ENCODE results near the gene OTULIN. TPM values are rescaled to one million over a fixed set of nuclear protein-coding genes. Genes with fewer than 3 reads are reported as not detected.

The OTULIN gene
- total and polyA plus RNA-seq, 2 of the 13 experiments (the other 11 are each of a cell fraction or from before 2014, with no cell fraction given), result 7.0 to 34.8 TPM

DNA sequence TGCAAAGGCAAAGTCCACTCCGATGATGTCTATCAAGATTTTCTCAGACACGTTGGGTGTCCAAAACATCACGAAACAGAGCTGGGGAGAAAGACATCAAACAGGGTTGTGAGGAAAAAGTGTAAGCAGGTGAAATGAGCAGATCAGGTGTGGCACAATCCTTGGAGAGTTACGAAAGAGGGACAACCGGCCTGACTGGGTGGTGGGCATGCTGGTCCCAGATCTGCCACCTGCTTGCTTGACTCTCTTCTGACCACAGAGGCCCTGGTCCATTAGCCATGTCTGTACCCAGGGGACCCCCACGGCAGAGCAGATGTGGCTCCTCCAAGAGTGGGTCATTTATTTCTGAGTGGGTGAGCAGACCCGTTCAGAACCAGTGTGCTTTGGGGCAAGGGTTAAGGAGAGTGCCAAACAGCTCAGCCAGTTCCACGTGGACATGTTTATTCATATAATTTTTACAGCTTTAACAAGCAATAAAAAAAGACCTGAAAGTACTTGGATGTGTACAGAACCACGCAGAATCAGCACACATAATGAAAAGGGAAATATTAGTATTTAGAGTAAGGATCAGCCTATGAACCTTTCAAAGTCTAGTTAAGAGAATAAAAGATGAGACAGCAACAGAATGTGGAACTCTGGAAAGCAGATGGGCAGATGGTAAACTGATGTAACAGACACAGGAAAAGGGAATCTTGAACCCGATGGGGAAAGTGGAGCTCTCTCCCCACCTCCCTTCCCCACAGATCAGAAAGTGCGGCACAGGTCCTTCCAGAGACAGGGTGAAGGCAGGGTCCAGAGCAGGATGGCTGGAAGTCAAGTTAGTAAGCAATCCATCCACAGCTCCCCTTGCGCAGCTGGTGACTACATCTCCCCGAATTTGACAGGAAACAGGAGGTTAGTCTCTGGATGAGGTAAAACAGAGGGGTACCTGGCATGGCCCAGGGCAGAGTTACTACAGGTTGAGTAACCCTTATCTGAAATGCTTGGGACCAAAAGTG, 52.5 kb downstream of the OTULIN start:
- H3K27ac ChIP-seq (ENCODE audit: extremely low read length, insufficient read depth, low read length), result no peak overlapping the region
- FAIRE-seq (no peak), ATAC-seq (no peak), DNase-seq (ENCODE audit: low spot score) (no peak)
- peaks cover 16% of the 10 kb centered on the region; the same call in 1 of the 2 replicates for H3K4me1 ChIP-seq (ENCODE audit: insufficient read depth, low read length)
- H2AFZ ChIP-seq (ENCODE audit: low read length), result no peak overlapping the region
- 94% methylated on average over 13 of the region's 13 CpGs for WGBS (ENCODE audit: low lambda C conversion rate)
- H3K9me3 ChIP-seq (ENCODE audit: low read length), result no peaks in the 10 kb centered on the region
- ChIA-PET POLR2A (no interaction called here), CTCF (ENCODE audit: low intra/inter-chr PET ratio, low total read pairs) (no interaction called here)
- peaks cover 9 to 53% of the 10 kb centered on the region in 2 experiments for H3K36me3 ChIP-seq (replicated peaks in 1 of 2; ENCODE audit: control insufficient read depth in 1 of 2, insufficient read depth in 2 of 2, low read length in 2 of 2)
- intact Hi-C loops (cut with micrococcal nuclease; ENCODE audit: unreplicated experiment) (no loop called here), in situ Hi-C loops (cut with HindIII; ENCODE audit: extremely low pct_ligation_motif_present, low pct_unique_long_range_greater_than_20kb) (no loop called here)
- H4K20me1 ChIP-seq (ENCODE audit: insufficient read depth, low read length), result no peaks in the 10 kb centered on the region
- BruUV-seq (replicated peaks), result no TSS peak
- H3K79me2 ChIP-seq (ENCODE audit: insufficient read depth, low read length), result no peaks in the 10 kb centered on the region
- no peak overlapping the region for H3K4me2 ChIP-seq (ENCODE audit: low read depth, low read length)
- no peak overlapping the region for H3K9ac ChIP-seq (ENCODE audit: insufficient read depth, low read depth, low read length)
- no peaks in the 10 kb centered on the region for H3K27me3 ChIP-seq (ENCODE audit: control insufficient read depth in 1 of 2, insufficient read depth in 2 of 2, low read length in 2 of 2)
- TF ChIP-seq PHF21A (CRISPR knock-in tag; IDR thresholded peaks at IDR 0.05) (no peak), MAF1 (CRISPR knock-in tag; IDR thresholded peaks at IDR 0.05; ENCODE audit: borderline replicate concordance) (no peak), RBM22 (optimal IDR thresholded peaks at IDR 0.05; ENCODE audit: low read length) (peak; percentile 79), ZSCAN25 (CRISPR knock-in tag; IDR thresholded peaks at IDR 0.05) (no peak), ZNF296 (CRISPR knock-in tag; conservative IDR thresholded peaks at IDR 0.05) (no peak), PHF8 (CRISPR knock-in tag; IDR thresholded peaks at IDR 0.05) (no peak), MIER3 (CRISPR knock-in tag; IDR thresholded peaks at IDR 0.05; ENCODE audit: borderline replicate concordance) (no peak), ZNF782 (CRISPR knock-in tag; IDR thresholded peaks at IDR 0.05; ENCODE audit: borderline replicate concordance) (no peak), POLR2G (IDR thresholded peaks at IDR 0.05; ENCODE audit: low read depth, low read length) (peak; percentile 14; the same call in 1 of the 2 replicates), RAD51 (IDR thresholded peaks at IDR 0.05; ENCODE audit: borderline replicate concordance) (no peak), EP300 (IDR thresholded peaks at IDR 0.05; ENCODE audit: low read depth in 2 of 2, low read length in 2 of 2) (no peak), EP300 (CRISPR knock-in tag; IDR thresholded peaks at IDR 0.05; ENCODE audit: borderline replicate concordance) (no peak), ZKSCAN8 (CRISPR knock-in tag; IDR thresholded peaks at IDR 0.05; ENCODE audit: borderline replicate concordance) (no peak), ZNF589 (CRISPR knock-in tag; conservative IDR thresholded peaks at IDR 0.05) (no peak), ZFP37 (CRISPR knock-in tag; IDR thresholded peaks at IDR 0.05; ENCODE audit: borderline replicate concordance) (no peak), KDM4B (CRISPR knock-in tag; IDR thresholded peaks at IDR 0.05) (no peak), NCOA5 (CRISPR knock-in tag; IDR thresholded peaks at IDR 0.05) (no peak)
- no peak overlapping the region for H3K4me3 ChIP-seq (replicated peaks in 1 of 3; ENCODE audit: insufficient read depth in 1 of 3, low read depth in 2 of 3, low read length in 3 of 3)

Data from HepG2 (cell line).